GM18505 (cell line): ENCODE results near the gene HMGA1.
"Not testable (repeated sequence)": the region's sequence is repeated elsewhere in the genome, so short reads cannot be mapped to it uniquely, and the experiment has no call there.

ENCODE experiments used
- ATAC-seq: cut with Tn5 transposase; IDR thresholded peaks from one replicate; pipeline ENCODE4 v1.9.1; 2021; ENCODE audit not compliant: unreplicated experiment
- POLR2A ChIP-seq: IDR thresholded peaks from 4 replicates; pipeline ENCODE4 v1.6.1; 2011; ENCODE audit warnings: borderline replicate concordance; ENCODE audit not compliant: insufficient read depth, insufficient read length; ENCODE audit errors: extremely low read depth

HMGA1 gene

GRCh38 chr6:34247481-34248197 lies 11.0 kb downstream of the HMGA1 start:
- ATAC-seq = no peak
- no peak for TF ChIP-seq POLR2A

- TF ChIP-seq POLR2A = no peak
Observed at GRCh38 chr6:34248198-34248726, 11.6 kb downstream of the HMGA1 start.

GRCh38 chr6:34248727-34249468 lies 12.2 kb downstream of the HMGA1 start, which contains the start of gene SMIM29:
Gene SMIM29 (minus strand): TSS chr6:34249006. CDS start chr6:34247791, 1,215 bp downstream.
- peak; percentile 78 for TF ChIP-seq POLR2A
- ATAC-seq = peak; percentile 71

More at GRCh38 chr6:34248198-34248726, 11.6 kb downstream of the HMGA1 start:
- ATAC-seq = peak; percentile 16

GRCh38 chr6:34249469-34250261 lies 13.0 kb downstream of the HMGA1 start:
- ATAC-seq = peak; percentile 25
- TF ChIP-seq POLR2A = no peak

- ATAC-seq = not testable (repeated sequence)
Observed at GRCh38 chr6:34252395-34252794, 15.7 kb downstream of the HMGA1 start.

DNA sequence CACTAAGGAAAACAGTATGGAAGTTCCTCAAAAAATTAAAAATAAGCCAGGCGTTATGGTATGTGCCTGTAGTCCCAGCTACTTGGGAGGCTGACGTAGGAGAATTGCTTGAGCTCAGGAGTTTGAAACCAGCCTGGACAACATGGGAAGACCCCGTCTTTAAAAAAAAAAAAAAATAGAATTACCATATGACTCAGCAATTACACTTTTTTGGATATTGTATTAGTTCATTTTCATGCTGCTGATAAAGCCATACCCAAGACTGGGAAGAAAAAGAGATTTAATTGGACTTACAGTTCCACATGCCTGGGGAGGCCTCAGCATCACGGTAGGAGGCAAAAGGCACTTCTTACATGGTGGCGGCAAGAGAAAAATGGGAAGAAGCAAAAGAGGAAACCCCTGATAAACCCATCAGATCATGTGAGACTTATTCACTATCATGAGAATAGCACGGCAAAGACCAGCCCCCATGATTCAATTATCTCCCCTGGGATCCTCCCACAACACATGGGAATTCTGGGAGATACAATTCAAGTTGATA lies 22.9 kb downstream of the HMGA1 start:
- TF ChIP-seq POLR2A = no peak
- no peak for ATAC-seq

DNA sequence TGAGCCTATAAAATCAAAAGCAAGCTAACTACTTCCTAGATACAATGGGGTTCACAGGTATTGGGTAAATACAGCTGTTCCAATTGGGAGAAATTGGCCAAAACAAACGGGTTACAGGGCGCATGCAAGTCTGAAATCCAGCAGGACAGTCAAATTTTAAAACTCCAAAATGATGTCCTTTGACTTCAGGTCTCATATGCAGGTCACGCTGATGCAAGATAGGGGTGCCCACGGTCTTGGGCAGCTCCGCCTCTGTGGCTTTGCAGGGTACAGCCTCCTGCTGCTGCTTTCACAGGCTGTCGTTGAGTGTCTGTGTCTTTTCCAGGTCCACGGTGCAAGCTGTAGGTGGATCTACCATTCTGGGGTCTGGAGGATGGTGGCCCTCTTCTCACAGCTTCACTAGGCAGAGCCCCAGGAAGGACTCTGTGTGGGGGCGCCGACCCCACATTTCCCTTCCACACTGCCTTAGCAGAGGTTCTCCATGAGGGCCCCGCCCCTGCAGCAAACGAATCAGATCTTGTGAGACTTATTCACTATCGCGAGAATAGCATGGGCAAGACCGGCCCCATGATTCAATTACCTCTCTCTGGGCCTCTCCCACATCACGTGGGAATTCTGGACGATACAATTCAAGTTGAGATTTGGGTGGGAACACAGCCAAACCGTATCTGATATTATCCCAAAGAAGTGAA lies 24.0 kb downstream of the HMGA1 start:
- no peak for TF ChIP-seq POLR2A
- no peak for ATAC-seq

DNA sequence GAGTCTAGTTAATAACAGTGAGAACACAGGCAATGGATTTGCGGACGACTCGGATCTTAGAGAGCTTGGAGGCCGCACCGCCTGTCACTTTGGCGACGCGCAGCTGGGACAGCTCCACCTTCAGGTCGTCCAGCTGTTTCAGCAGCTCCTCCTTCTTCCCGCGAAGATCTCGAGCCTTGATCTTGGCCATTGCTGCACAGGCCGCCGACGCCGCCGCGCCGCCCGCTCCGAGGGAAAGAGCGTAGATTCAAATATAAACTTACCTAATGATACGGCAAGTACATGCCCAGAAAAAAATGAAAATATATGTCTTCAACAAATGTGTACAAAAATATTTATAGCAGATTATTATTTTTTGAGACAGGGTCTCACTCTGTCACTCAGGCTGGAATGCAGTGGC lies 26.8 kb downstream of the HMGA1 start:
- not testable (repeated sequence) for ATAC-seq

DNA sequence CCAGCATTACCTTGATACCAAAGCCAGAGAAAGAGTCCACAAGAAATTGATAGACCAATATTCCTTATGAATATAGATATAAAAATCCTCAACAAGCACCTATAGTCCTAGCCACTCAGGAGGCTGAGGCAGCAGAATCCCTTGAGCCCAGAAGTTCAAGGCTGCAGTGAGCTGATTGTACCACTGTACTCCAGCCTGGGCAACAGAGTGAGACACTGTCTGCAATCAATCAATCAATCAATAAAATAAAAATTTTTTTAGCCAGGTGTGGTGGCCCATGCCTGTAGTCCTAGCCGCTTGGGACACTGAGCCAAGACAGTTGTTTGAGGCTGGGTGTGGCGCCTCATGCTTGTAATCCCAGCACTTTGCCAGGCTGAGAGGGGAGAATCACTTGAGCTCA lies 31.1 kb downstream of the HMGA1 start:
- TF ChIP-seq POLR2A = no peak
- ATAC-seq = no peak

GRCh38 chr6:34269132-34269531 lies 32.5 kb downstream of the HMGA1 start:
- not testable (repeated sequence) for ATAC-seq

DNA sequence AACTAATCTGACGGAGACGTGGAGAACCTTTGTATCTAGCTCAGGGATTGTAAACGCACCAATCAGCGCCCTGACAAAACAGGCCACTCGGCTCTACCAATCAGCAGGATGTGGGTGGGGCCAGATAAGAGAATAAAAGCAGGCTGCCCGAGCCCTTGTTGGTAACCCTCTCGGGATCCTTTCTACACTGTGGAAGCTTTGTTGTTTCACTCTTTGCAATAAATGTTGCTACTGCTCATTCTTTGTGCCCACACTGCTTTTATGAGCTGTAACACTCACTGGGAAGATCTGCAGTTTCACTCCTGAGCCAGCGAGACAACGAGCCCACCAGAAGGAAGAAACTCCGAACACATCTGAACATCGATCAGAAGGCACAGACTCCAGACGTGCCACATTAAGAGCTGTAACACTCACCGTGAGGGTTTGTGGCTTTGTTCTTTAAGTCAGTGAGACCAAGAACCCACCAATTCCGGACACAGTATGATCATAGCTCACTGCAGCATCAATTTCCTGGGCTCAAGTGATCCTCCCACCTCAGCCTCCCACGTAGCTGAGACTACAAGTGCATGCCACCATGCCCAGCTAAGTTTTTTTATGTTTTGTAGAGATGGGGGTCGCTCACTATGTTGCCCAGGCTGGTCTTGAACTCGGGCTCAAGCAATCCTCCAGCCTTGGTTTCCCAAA lies 33.1 kb downstream of the HMGA1 start:
- ATAC-seq = not testable (repeated sequence)
